Mesodermal cell (in vitro differentiated cells): Measurements from ENCODE around the gene DISC1.
"Not testable (repeated sequence)": the region's sequence is repeated elsewhere in the genome, so short reads cannot be mapped to it uniquely, and the experiment has no call there.

Experiments used
- H3K27ac ChIP-seq: 2 replicates; pipeline ENCODE4 v1.7.0; 2013; ENCODE audit warnings: mild to moderate bottlenecking, low read depth, low read length, moderate library complexity; ENCODE audit not compliant: severe bottlenecking
- H3K36me3 ChIP-seq: 2 replicates; pipeline ENCODE4 v1.7.1; 2013; ENCODE audit warnings: mild to moderate bottlenecking, low read length, moderate library complexity; ENCODE audit not compliant: control insufficient read depth, insufficient read depth
- H3K4me1 ChIP-seq: one replicate; pipeline ENCODE4 v1.7.1; 2013; ENCODE audit warnings: mild to moderate bottlenecking, low read length; ENCODE audit not compliant: insufficient read depth, control insufficient read depth, poor library complexity, severe bottlenecking
- H3K4me3 ChIP-seq: 2 replicates; pipeline ENCODE4 v1.7.0; 2013; ENCODE audit warnings: low read length, control low read depth, mild to moderate bottlenecking; ENCODE audit not compliant: insufficient read depth, poor library complexity, severe bottlenecking; ENCODE audit errors: extremely low read depth
- H3K9me3 ChIP-seq: 2 replicates; pipeline ENCODE4 v1.7.1; 2013; ENCODE audit warnings: mild to moderate bottlenecking, low read length, moderate library complexity; ENCODE audit not compliant: control insufficient read depth
- WGBS, 2 experiments: methylation state at CpG; one replicate each; pipeline ENCODE4 v1.1.5; 2013; ENCODE audit warnings: missing lambda C conversion rate in 2 of 2; ENCODE audit not compliant: insufficient coverage in 2 of 2; 5-methylcytosine and 5-hydroxymethylcytosine counted together

DISC1 gene

DNA sequence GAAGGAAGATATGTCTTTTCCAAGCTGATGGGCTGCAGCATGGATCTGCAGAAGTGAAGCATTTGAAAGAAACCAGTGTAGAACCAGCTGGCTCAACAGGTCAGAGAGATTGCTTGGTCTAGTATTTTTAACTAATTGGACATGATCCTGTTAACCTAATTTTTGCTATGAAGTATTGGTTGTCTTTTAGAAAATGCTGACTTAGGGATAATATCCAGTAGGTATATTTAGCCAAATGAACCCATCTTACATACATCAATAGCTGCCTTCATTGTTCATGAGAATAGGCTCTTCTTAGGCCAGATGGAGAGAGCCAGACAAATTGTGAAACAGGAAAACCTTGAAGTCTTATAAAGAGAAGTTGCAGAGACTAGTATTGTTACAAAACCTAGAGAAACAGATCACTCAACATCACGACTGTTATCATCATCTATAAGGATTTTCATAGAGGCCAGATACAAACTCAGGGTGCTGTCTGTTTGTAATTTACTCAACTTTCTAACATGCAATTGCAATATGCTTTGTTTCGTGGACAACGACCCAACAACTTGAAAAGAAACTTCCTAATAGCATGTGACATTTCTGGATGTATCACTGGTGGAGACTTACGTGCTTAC, 148.2 kb downstream of the DISC1 start:
- H3K36me3 ChIP-seq, result peaks cover 31% of the 10 kb centered on the region
- no peak overlapping the region for H3K4me3 ChIP-seq
- WGBS, 2 experiments, result 98 to 100% methylated on average over 3 to 4 of the region's 4 CpGs
- no peaks in the 10 kb centered on the region for H3K9me3 ChIP-seq
- H3K4me1 ChIP-seq, result peaks cover 7% of the 10 kb centered on the region
- no peak overlapping the region for H3K27ac ChIP-seq

DNA sequence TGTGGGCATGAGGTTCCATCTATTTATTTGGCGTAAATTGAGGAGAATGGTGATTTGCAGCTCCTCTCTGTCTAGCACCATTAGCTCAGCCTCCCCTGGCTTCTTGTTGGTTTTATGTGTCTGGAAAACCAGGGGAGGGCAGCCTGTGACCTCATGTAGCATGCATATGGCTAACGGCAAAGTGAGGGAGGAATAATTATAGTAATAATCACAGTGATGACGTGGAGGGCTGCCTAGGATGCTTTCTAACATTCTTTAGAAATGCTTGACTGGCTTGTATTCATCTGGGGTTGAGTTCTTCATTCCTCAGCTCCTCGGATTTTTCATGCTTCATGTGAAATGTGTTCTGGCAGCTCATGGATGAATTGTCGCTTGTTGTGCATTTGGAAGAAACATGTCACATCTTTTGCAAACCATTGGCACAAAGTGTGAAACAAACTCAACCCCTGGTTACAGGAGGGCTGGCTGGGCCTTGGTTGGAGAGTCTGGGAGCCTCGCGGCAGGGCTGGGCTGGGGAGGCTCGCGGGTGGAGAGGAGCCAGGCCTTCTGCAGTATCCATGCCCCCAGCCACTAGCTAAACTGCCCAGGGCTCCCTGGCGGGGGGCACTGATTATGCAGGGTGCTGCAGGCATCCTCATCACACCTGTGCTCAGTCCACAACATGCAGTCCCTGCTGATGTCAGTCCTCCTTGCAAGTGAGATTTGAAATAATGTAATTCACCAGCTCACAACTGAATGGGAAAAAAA, 149.6 kb downstream of the DISC1 start:
- 88 to 98% methylated on average over 4 to 6 of the region's 10 CpGs for WGBS, 2 experiments
- Histone ChIP-seq H3K27ac (no peak overlapping the region), H3K4me1 (peaks cover 7% of the 10 kb centered on the region), H3K4me3 (no peak overlapping the region), H3K9me3 (no peaks in the 10 kb centered on the region), H3K36me3 (peaks cover 23% of the 10 kb centered on the region)

DNA sequence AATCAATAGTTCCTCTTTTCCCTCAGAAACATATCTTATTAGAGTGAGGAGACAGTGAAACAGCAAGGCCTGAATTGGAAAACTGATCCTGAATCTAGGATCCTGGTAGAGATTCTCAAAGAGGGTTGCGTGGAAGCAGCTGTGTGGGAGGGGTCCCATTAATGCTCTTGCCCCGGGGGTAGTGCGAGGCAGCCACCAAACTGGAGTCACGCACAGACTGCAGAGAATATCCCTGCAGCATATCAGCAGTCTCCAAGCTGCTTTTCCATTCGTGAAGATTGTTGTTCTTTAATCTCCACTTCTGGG, 150.1 kb downstream of the DISC1 start:
- WGBS, 2 experiments, result 84% methylated on average over 5 of the region's 5 CpGs
- Histone ChIP-seq H3K4me1 (peaks cover 7% of the 10 kb centered on the region), H3K36me3 (peaks cover 18% of the 10 kb centered on the region), H3K4me3 (no peak overlapping the region), H3K9me3 (no peaks in the 10 kb centered on the region), H3K27ac (no peak overlapping the region)

DNA sequence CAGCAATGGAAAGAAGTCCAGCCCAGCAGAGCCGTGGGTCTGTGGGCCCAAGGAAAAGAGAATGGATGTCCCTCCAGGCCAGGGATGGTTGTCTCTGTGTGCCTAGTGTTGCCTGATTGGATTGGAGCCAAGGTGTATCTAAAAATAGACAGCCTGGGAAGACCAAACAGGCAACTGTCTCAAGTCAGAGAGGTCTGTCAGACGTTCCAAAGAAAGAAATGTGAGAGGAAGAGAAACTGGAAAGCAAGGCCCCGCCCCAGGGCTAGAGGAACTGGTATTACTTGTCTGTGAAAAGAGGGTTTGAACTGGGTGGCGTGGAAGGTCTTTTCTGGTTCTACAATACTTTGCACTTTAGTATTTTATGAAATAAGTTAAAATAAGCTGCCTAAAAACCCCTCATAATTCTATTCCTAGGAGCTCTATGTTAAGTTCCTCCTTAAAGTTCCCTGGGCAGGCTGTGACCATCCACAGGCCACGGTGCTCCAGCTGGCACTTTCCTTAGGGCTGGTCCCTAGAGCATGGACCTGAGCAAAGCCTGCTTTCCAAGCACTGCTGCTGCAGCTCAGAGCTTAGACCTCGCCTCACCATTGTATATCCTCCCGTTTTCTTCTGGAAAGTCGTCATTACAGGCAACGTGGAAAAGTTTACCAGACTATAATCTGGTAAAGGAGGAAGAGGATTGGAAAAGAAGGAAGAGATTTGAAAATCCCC, 151.6 kb downstream of the DISC1 start:
- Histone ChIP-seq H3K4me3 (no peak overlapping the region), H3K4me1 (peaks cover 2% of the 10 kb centered on the region), H3K27ac (no peak overlapping the region), H3K36me3 (peaks cover 7% of the 10 kb centered on the region), H3K9me3 (no peaks in the 10 kb centered on the region)
- WGBS, 2 experiments, result 80 to 82% methylated on average over 3 to 6 of the region's 9 CpGs

DNA sequence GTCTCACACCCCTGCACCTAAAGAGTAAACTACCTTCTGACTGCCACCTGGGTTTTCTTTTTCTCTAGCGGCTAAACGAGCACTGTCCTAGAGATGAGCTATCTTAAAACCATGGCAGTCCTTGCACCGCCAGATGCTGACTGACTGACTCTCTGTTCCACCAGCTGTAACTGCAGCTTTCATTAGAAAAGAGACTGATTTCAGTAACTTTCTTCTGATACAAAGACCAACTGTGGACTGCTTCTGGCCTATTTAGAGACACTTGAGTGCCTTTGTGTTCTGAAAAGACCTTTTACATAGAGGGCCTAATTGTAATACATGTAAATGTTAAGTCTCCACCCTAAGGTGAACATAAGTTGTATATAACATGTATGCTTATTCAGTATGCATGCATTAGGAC, 152.5 kb downstream of the DISC1 start:
- Histone ChIP-seq H3K4me1 (no peaks in the 10 kb centered on the region), H3K9me3 (no peaks in the 10 kb centered on the region), H3K36me3 (peaks cover 7% of the 10 kb centered on the region), H3K4me3 (no peak overlapping the region), H3K27ac (no peak overlapping the region)
- 100% methylated on average over 2 to 3 of the region's 3 CpGs for WGBS, 2 experiments

DNA sequence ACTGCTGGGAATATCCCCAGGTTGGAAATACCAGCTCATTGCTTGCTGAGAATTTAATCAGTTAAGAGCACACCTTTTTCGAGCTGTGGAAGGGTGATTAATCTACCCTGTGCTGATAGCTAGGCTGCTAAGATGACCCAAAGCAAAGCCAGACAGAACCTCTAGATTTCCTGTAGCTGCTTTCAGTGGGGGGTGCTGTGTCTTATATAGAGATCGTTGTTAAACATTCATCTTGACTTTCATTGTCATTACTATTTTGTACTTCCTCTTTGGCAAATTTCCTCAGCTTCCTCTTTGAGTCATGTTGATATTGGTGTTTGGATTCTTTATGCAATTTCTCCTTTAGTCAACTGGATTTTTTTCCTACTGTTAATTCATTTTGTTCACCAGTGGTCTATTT, 155.3 kb downstream of the DISC1 start:
- Histone ChIP-seq H3K36me3 (peaks cover 7% of the 10 kb centered on the region), H3K4me1 (no peaks in the 10 kb centered on the region), H3K27ac (no peak overlapping the region), H3K9me3 (no peaks in the 10 kb centered on the region), H3K4me3 (no peak overlapping the region)
- WGBS, 2 experiments, result 45 to 67% methylated on average over 1 of the region's 2 CpGs

DNA sequence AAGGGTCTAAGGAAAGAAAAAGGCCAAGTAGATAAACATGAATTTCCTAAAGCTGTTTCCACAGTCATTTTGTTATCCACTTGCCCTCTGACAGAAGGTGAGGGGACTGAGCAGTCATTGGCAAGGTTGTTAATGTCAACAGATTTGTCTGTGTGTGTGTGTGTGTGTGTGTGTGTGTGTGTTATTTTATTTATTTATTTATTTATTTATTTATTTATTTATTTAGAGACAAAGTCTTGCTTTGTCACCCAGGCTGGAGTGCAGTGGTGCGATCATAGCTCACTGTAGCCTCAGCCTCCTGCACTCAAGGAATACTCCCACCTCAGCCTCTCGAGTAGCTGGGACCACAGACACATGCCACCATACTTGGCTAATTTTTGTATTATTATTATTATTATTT, 158.5 kb downstream of the DISC1 start:
- not testable (repeated sequence) for H3K4me3 ChIP-seq, H3K27ac ChIP-seq, H3K9me3 ChIP-seq, H3K36me3 ChIP-seq, H3K4me1 ChIP-seq
- no CpG with 5 or more reads among the region's 2 CpGs for WGBS, 2 experiments

DNA sequence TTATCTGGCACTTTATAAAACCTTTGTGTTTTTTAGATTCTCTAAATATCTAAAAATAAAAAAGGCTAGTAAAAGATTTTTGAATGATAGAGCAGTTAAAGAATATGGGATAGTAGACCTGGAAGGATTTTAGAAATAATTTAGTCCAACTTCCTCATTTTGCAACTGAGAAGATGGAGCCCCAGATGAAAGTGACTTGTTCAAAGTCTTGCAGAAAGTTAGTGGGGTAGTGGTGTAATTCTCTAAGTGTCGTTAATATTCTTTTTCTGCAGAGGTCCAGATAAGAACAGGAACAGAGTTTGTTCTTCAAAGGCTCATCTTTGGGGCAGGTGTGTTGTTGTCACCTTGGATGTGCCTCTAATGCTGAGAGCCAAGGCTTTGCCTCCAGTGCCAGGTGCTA, 159.5 kb downstream of the DISC1 start:
- 88 to 90% methylated on average over 1 of the region's 1 CpG for WGBS, 2 experiments
- Histone ChIP-seq H3K36me3 (no peaks in the 10 kb centered on the region), H3K4me1 (no peaks in the 10 kb centered on the region), H3K27ac (no peak overlapping the region), H3K9me3 (no peaks in the 10 kb centered on the region), H3K4me3 (no peak overlapping the region)

DNA sequence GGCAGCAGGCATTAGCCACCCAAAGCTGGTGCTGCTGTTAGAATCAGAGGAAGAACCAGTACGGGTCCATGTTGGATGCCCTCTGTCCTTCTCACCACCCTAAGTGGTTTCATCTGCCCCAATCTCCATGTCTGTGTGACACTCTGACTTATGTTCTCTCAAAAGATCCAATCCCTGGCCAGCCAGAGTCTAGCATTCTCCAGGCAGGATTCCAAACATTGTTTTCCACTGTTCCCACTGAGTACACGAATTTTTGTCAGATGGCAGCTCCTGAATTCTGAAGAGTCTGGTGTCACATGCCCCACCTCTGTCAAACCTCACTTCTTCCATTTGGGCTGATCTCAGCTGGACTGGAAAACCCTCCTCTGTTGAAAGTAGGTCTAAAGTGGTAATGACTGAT, 166.0 kb downstream of the DISC1 start:
- H3K9me3 ChIP-seq, result no peaks in the 10 kb centered on the region
- WGBS, 2 experiments, result 83 to 87% methylated on average over 2 of the region's 2 CpGs
- no peaks in the 10 kb centered on the region for H3K36me3 ChIP-seq
- no peak overlapping the region for H3K27ac ChIP-seq
- H3K4me1 ChIP-seq, result no peaks in the 10 kb centered on the region
- H3K4me3 ChIP-seq, result no peak overlapping the region

DNA sequence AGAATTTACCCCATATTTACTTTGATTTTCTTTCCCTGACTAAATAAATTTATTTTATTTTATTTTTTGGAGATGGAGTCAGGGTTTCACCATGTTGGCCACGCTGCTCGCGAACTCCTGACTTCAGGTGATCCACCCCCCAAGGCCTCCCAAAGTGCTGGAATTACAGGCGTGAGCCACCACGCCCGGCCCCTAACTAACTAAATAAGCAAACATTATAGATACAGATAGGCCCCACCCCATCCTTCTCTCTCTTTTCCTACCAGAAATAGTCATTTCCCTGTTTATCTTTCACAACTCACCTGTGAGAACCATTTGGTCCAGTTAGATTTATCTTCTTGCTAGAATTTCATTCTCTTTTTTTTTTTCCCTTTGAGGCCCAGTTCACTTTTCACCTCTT, 167.3 kb downstream of the DISC1 start:
- WGBS, 2 experiments, result 94 to 100% methylated on average over 3 of the region's 6 CpGs
- no peak overlapping the region for H3K4me3 ChIP-seq
- H3K9me3 ChIP-seq, result no peaks in the 10 kb centered on the region
- H3K27ac ChIP-seq, result no peak overlapping the region
- H3K36me3 ChIP-seq, result no peaks in the 10 kb centered on the region
- no peaks in the 10 kb centered on the region for H3K4me1 ChIP-seq

DNA sequence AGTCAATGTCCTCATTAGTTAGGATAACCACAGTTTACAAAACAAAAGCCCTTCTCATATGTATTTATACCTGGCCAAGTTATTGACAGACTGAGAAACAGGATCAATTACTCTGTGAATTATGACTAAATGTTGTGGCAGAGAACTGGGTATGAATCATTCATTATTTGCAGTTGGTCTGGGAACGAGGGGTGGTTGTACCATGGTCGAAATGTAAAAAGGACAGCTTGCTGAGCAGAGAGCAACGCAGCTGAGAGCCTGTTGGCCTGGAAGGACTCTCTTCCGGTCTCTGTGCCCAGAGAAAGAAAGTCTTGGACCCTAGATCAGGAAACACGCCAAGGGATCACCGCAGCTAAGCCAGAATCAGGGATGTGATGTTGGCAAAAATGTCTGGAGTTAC, 169.6 kb downstream of the DISC1 start:
- Histone ChIP-seq H3K4me3 (no peak overlapping the region), H3K9me3 (no peaks in the 10 kb centered on the region), H3K36me3 (peaks cover 9% of the 10 kb centered on the region), H3K27ac (no peak overlapping the region), H3K4me1 (no peaks in the 10 kb centered on the region)
- WGBS, 2 experiments, result 90 to 91% methylated on average over 4 of the region's 6 CpGs
